Activated CD8-positive, alpha-beta memory T cell treated with anti-CD3 and anti-CD28 coated beads, Interleukin-2, amount 50 U/mL, for 1 hour (primary cell): Measurements from ENCODE around the gene DPF3.

Experiments
- DNase-seq: peaks from one replicate; pipeline ENCODE4 v3.0.0-alpha.2; 2020; ENCODE audit errors: extremely low read depth

Gene DPF3

GRCh38 chr14:72599579-72600470 is 294.1 kb downstream of the DPF3 start:
- no peak for DNase-seq

GRCh38 chr14:72598306-72598705 is 295.6 kb downstream of the DPF3 start:
- DNase-seq: no peak

DNA sequence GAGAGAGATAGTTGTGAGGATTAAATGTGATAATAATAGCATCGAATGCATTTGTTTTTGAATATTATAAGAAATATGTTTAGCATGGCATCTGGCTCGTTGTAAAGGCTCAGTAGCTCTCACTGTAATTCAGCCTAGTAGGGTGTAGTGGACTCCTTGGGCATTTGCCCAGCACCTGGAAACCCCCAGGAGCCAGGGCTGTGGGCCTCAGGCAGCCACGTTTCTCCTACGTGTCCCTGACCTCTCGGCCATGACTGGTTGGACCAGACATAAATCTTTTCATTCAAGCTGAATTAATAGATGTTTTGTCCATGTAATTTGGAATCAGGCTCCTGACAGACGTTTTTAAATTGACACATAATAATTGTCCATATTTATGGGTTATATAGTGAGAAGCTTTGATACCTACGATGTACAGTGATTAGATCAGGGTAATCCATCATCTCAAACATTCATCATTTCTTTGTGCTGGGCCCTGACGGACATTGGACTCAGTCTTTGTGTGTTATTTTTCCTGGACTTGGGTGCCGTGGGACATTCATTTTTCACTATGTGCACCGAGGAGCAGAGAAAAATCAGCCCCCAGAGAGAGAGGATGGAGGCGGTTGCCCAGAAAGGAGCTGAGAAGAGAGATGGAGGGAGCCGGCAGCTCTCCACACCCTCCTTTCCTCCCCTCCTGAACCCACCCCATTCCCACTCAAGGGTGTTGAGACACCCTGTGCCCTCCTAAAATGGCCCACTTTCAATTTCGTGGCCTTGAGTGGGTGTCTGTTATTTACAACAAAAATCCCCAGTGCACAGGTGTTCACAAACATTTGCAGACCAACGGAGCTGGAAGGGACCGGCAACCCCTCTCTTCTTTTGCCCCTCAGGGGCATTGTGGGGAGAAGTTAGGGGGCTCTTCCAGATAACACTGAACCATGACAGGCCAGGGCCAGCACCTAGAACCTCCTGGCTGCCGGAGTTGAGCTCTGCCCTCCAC is 296.4 kb downstream of the DPF3 start:
- DNase-seq: no peak

GRCh38 chr14:72595152-72595862 is 298.6 kb downstream of the DPF3 start:
- DNase-seq: no peak

GRCh38 chr14:72594099-72594901 is 299.6 kb downstream of the DPF3 start:
- DNase-seq: no peak

DNA sequence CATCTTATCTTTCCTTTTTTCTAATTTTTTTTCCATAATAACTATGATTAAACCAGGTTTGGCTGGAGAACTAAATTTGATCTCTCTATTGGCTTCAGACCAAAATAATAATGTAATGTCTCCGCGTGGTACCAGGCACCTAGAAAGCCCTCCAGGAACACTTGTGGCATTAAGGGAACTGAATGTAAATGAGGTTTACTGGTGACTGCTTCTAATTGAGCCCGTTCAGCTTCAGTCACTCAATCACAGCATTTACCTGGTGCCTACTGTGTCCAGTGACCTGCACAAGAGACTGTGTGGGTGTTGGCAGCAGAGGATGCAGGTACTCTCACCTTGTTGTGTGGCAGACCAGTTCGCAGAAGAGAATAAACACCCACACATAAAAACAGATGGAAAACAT is 302.5 kb downstream of the DPF3 start:
- DNase-seq: no peak

DNA sequence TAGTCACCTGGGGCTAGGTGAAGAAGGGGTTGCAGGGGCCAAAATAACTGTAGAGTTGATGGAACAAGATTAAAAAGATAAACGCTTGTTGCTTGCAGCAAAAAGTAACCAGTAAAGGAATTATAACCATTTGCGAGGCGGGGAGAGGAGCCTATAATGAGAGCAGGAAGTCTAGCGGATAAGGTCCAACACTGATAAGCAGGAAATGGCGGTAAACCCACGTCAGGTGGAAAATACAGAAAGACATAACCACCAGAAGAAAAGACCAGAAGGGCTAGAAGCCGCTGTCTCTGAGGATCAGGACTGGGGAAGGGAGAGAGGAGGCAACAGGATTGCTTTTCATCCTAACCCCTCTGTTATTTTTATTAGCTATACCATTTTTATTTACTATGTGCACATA is 303.3 kb downstream of the DPF3 start:
- DNase-seq: no peak

DNA sequence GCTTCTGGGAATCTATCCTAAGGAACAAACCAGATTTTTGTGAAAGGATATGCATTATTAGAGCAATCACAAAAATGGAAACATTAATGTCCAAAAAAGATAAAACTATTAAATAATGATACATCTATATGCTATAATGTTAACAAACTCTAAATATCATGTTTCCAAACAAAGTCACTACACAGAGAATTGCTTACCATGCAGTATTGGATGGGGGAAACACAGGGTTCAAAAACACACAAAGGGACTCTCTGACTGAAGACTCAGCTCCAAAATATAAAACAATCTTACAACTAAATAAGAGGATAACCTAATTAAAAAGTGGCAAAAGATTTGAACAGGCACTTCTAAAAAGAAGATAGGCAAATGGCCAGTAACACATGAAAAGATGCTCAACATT is 304.2 kb downstream of the DPF3 start:
- DNase-seq: no peak

GRCh38 chr14:72588521-72588920 is 305.4 kb downstream of the DPF3 start:
- no peak for DNase-seq

DNA sequence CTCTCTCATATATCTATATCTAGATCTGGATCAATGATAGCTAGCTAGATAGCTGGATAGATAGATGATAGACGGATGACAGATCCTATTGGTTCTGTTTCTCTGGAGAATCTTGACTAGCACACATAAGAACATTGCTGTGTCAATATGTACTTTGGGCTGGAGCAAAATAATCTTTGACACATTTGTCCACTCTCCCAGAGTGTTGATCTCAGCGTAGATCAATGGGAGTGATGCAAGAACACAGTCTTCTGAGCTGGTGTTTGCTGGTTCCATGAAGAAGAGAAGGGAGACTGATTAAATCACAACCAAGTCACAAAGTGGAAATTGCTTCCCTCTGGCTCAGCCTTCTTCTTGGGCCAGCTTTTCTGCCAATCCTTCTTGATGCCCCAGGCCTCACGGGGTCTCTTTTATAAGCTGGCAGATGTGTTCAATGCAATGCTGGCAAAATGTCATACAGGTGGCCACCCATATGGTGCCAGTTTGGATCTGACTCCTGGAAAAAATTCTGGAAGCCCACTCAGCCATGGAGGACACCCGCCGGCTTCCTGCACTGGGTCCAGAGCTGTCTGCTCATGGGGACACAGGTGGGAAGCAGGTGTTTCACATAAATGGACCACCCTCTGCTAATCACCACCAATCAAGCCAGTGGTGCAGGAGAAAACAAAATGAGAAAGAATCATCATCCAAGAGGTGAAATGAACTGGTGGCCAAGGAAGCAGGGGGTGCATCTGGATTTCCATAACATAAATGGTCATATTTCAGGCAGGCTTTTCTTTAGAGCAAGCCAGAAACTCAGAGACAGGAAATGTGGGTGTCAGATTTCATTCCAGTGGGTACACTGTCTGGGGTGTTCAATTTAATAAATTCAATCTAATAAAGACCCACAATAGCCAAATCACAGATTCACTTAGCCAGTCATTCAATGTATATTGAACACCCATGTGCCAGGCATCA is 310.3 kb downstream of the DPF3 start:
- DNase-seq: no peak

- DNase-seq: no peak
Observed at GRCh38 chr14:72582582-72582981, 311.3 kb downstream of the DPF3 start.

DNA sequence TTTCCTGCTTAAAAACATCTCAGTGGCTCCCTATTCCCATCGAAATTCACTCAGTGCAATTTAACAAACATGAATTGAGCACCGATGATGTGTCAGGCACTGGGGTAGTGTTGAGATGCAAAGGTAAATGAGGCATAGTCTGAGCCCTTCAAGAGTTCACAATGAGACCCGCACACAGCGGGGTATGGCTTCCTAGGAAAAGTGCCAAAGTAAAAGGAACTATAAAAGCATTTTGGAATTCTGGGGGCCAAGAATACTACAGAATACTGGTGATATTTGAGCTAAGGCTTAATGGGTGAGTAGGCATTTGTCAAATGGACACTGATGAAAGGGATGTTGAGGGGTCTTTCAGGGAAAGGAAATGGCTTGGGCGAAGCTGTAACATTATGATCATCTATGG is 315.4 kb downstream of the DPF3 start:
- no peak for DNase-seq

- DNase-seq: no peak
Observed at GRCh38 chr14:72577521-72577920, 316.4 kb downstream of the DPF3 start.

DNA sequence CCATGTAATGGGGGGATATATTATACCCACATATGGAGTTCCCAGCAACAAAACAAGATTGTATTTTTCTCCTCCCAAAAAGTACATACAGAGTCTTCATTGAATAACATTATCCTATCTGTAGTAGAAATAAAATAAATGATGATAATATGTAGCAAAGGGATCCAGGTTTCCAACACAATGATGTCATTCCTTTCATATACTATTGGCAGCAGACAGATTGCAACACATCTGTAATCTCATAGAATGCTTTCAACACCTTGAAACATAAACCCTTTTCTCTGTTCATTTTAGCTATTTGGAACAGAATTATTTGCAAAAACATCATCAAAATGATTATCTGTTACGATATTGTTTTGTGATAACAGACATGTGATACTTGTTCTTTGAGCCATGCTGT is 317.6 kb downstream of the DPF3 start:
- DNase-seq: no peak

DNA sequence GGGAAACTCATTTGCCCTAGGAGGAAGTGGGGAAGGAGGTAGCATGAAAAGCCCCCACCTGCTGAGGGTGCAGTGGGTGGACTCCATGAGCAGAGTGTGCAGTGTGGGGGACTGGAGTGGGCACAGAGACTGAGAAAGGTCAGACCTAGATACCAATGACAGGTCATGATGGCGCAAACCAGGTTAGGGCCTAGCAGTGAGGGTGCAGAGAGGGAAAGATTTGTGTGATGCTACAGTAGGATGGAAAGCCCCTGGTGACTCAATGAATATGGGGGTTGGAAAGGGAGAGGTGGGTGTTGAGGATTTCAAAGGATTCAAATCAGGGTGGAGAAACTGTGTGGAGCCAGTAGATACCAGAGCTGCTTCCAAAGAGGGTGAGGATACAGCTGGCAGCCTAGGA is 319.2 kb downstream of the DPF3 start:
- no peak for DNase-seq

DNA sequence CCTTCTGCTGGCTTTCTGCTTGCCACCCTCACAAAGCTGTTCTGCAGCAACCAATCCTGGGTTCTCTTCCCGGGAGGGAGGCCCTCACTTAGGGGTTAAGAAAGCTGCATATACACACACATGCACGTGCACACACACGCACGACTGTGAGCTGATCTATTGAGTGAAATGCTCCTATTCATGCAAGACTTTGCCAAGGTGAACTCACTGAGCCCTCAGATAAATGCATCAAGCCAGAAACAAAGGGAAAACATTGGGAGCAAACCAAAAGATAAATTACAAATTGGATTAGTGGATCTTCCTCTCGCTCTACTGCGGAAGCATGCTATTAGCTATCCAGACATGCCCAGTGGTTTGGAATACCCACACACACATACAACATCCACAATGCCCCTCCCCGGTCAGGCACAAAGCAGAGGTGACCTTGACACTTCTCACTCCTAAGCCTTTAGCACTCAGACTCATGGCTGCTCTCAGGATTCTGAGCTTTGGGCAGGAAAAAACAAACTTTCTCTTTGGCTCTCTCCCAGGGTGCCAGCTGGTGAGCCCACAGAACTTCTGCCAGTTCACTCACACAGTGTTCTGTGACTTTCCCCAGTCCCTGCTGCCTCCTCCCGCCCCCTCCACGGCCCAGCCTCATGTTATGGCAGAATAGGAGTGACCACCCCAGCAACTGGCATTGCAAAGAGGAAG is 320.0 kb downstream of the DPF3 start:
- no peak for DNase-seq
